H9 (cell line): ENCODE data around the gene AFAP1. TPM values are rescaled to one million over a fixed set of nuclear protein-coding genes. Genes with fewer than 3 reads are reported as not detected.

Experiments used
- DNase-seq: peaks from one replicate; pipeline ENCODE4 v3.0.0-alpha.2; 2017
- H2AFZ ChIP-seq: one replicate; pipeline ENCODE4 v1.6.1; 2013; ENCODE audit warnings: mild to moderate bottlenecking, low read length, control low read depth, moderate library complexity
- H2AK5ac ChIP-seq: 2 replicates; pipeline ENCODE4 v1.6.1; 2013; ENCODE audit warnings: low read length, control low read depth, mixed read lengths; ENCODE audit not compliant: insufficient read length
- H2BK120ac ChIP-seq: one replicate; pipeline ENCODE4 v1.6.1; 2013; ENCODE audit warnings: low read depth, mild to moderate bottlenecking, low read length, control low read depth, inconsistent platforms; ENCODE audit not compliant: poor library complexity, severe bottlenecking
- H2BK12ac ChIP-seq: 2 replicates; pipeline ENCODE4 v1.6.1; 2013; ENCODE audit warnings: low read length, control low read depth, mixed read lengths, low read depth; ENCODE audit not compliant: insufficient read length
- H2BK15ac ChIP-seq: 2 replicates; pipeline ENCODE4 v1.6.1; 2013; ENCODE audit warnings: low read depth, low read length, control low read depth
- H2BK20ac ChIP-seq: one replicate; pipeline ENCODE4 v1.6.1; 2013; ENCODE audit warnings: low read depth, mild to moderate bottlenecking, low read length, control low read depth, inconsistent platforms; ENCODE audit not compliant: poor library complexity, severe bottlenecking
- H2BK5ac ChIP-seq: 2 replicates; pipeline ENCODE4 v1.6.1; 2013; ENCODE audit warnings: low read length, control low read depth, mixed read lengths; ENCODE audit not compliant: insufficient read length
- H3K14ac ChIP-seq: 2 replicates; pipeline ENCODE4 v1.6.1; 2013; ENCODE audit warnings: low read length, control low read depth; ENCODE audit not compliant: insufficient read depth
- H3K18ac ChIP-seq: 2 replicates; pipeline ENCODE4 v1.6.1; 2013; ENCODE audit warnings: low read depth, mild to moderate bottlenecking, mixed read lengths, low read length, control low read depth; ENCODE audit not compliant: insufficient read length
- H3K23ac ChIP-seq: 2 replicates; pipeline ENCODE4 v1.6.1; 2013; ENCODE audit warnings: low read length, control low read depth, mixed read lengths, low read depth; ENCODE audit not compliant: insufficient read length
- H3K23me2 ChIP-seq: 2 replicates; pipeline ENCODE4 v1.6.1; 2013; ENCODE audit warnings: low read depth, mild to moderate bottlenecking, mixed read lengths, low read length, control low read depth; ENCODE audit not compliant: insufficient read length, poor library complexity, severe bottlenecking
- H3K27ac ChIP-seq: 2 replicates; pipeline ENCODE4 v1.5.1; 2013; ENCODE audit warnings: low read length, control low read depth, mixed read lengths, low read depth; ENCODE audit not compliant: insufficient read length
- H3K27me3 ChIP-seq: 2 replicates; pipeline ENCODE4 v1.6.1; 2013; ENCODE audit warnings: low read length, control low read depth, inconsistent platforms; ENCODE audit not compliant: insufficient read depth
- H3K4ac ChIP-seq: 2 replicates; pipeline ENCODE4 v1.6.1; 2013; ENCODE audit warnings: low read depth, mild to moderate bottlenecking, control low read depth, inconsistent platforms, low read length, moderate library complexity
- H3K4me1 ChIP-seq: 2 replicates; pipeline ENCODE4 v1.6.1; 2013; ENCODE audit warnings: low read length, control low read depth, inconsistent platforms; ENCODE audit not compliant: insufficient read depth
- H3K4me2 ChIP-seq: 2 replicates; pipeline ENCODE4 v1.6.1; 2013; ENCODE audit warnings: low read length, control low read depth, mixed read lengths; ENCODE audit not compliant: insufficient read length, insufficient read depth
- H3K56ac ChIP-seq: 2 replicates; pipeline ENCODE4 v1.6.1; 2013; ENCODE audit warnings: low read depth, mild to moderate bottlenecking, mixed read lengths, low read length, control low read depth; ENCODE audit not compliant: insufficient read length
- H3K79me1 ChIP-seq: 2 replicates; pipeline ENCODE4 v1.6.1; 2013; ENCODE audit warnings: low read depth, mild to moderate bottlenecking, moderate library complexity, low read length, control low read depth, inconsistent platforms; ENCODE audit not compliant: insufficient read depth, poor library complexity, severe bottlenecking
- H3K79me2 ChIP-seq: 2 replicates; pipeline ENCODE4 v1.6.1; 2013; ENCODE audit warnings: low read length, control low read depth, inconsistent platforms; ENCODE audit not compliant: insufficient read depth
- H3K9ac ChIP-seq: 2 replicates; pipeline ENCODE4 v1.6.1; 2013; ENCODE audit warnings: low read length, control low read depth, mixed read lengths; ENCODE audit not compliant: insufficient read length; ENCODE audit errors: extremely low read depth
- H3K9me3 ChIP-seq: one replicate; pipeline ENCODE4 v1.6.1; 2013; ENCODE audit warnings: low read depth, low read length, inconsistent platforms; ENCODE audit not compliant: control insufficient read depth
- H3T11ph ChIP-seq: one replicate; pipeline ENCODE4 v1.6.1; 2013; ENCODE audit warnings: mild to moderate bottlenecking, low read length, control low read depth, inconsistent platforms
- H4K20me1 ChIP-seq: one replicate; pipeline ENCODE4 v1.6.1; 2013; ENCODE audit not compliant: control insufficient read depth, insufficient read length, insufficient read depth
- H4K5ac ChIP-seq: 2 replicates; pipeline ENCODE4 v1.6.1; 2013; ENCODE audit warnings: low read depth, mild to moderate bottlenecking, mixed read lengths, low read length, control low read depth; ENCODE audit not compliant: insufficient read length
- H4K8ac ChIP-seq: replicated peaks from 2 replicates; pipeline ENCODE4 v1.6.1; 2013; ENCODE audit warnings: low read length, control low read depth, mixed read lengths, low read depth; ENCODE audit not compliant: insufficient read length
- H4K91ac ChIP-seq: 2 replicates; pipeline ENCODE4 v1.6.1; 2013; ENCODE audit warnings: low read depth, mild to moderate bottlenecking, moderate library complexity, mixed read lengths, low read length, control low read depth; ENCODE audit not compliant: insufficient read length
- H3K27ac Mint-ChIP-seq, 3 experiments: 2 replicates in 2 of 3; 3 replicates in 1 of 3; pipeline ENCODE4 v1.8.0; 2020 to 2021; ENCODE audit warnings: mixed read lengths in 3 of 3, mild to moderate bottlenecking in 1 of 3, moderate library complexity in 1 of 3
- H3K27me3 Mint-ChIP-seq: 2 replicates; pipeline ENCODE4 v1.8.0; 2021; ENCODE audit warnings: low read depth, mild to moderate bottlenecking, moderate library complexity, mixed read lengths
- H3K36me3 Mint-ChIP-seq, 3 experiments: 2 replicates in 2 of 3; 3 replicates in 1 of 3; pipeline ENCODE4 v1.8.0; 2020 to 2021; ENCODE audit warnings: low read depth in 3 of 3, mixed read lengths in 3 of 3; ENCODE audit not compliant: insufficient read depth in 1 of 3
- H3K4me1 Mint-ChIP-seq, 2 experiments: 2 replicates each; pipeline ENCODE4 v1.8.0; 2020; ENCODE audit warnings: mixed read lengths in 2 of 2
- H3K4me3 Mint-ChIP-seq, 2 experiments: 2 replicates in 1 of 2; 3 replicates in 1 of 2; pipeline ENCODE4 v1.8.0; 2020 to 2021; ENCODE audit warnings: mild to moderate bottlenecking in 2 of 2, mixed read lengths in 2 of 2, moderate library complexity in 1 of 2
- H3K9me3 Mint-ChIP-seq, 2 experiments: 2 replicates in 1 of 2; 3 replicates in 1 of 2; pipeline ENCODE4 v1.8.0; 2020; ENCODE audit warnings: mild to moderate bottlenecking in 2 of 2, mixed read lengths in 2 of 2, moderate library complexity in 1 of 2
- WGBS: extraction: QIAGEN DNeasy Blood & Tissue Kit; methylation state at CpG from one replicate; pipeline ENCODE4 v1.1.7; 2013; ENCODE audit warnings: missing lambda C conversion rate, low lambda C conversion rate, mixed read lengths; ENCODE audit not compliant: insufficient read length; ENCODE audit errors: extremely low coverage; 5-methylcytosine and 5-hydroxymethylcytosine counted together
- total RNA-seq: library from RNA; stranded (reverse); gene quantifications from 2 replicates; pipeline ENCODE4 v1.2.1, GENCODE V29; 2021
- TF ChIP-seq, protein P1 (sequence below): fragments of 200-600 bp; sonication (generic); conservative IDR thresholded peaks from 3 replicates; pipeline ENCODE4 v1.8.0; 2021; ENCODE audit warnings: antibody characterized with exemption, mild to moderate bottlenecking

Gene AFAP1
- total RNA-seq, 1 experiment from 2014 or later: 6.5 TPM

DNA sequence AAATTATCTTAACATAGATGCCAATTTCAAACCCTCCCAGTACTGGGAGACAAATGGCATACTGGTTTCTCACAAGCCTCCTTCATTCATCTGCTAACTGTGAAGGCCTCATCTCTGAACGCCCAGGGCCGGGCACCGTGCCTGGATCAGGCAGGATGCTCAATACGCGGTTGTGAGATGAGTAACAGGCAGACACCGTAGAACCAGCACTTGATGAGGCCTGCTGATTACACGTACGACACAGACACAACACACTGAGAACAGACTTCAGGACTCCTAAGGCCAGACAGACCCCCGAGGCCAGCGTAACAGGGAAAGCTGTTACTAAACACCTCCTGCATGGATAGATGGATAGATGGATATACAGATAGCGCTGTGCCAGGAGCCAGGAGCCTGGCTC is 154.6 kb downstream of the AFAP1 start:
- Histone ChIP-seq H2BK120ac (no peak overlapping the region), H2BK5ac (no peak overlapping the region), H2BK12ac (no peak overlapping the region), H2AK5ac (no peak overlapping the region), H3K9me3 (no peaks in the 10 kb centered on the region), H3K4me1 (no peaks in the 10 kb centered on the region), H3K79me1 (no peaks in the 10 kb centered on the region), H4K20me1 (no peaks in the 10 kb centered on the region), H3K4me2 (no peak overlapping the region), H4K5ac (no peak overlapping the region), H3K23me2 (no peaks in the 10 kb centered on the region), H3K27me3 (no peaks in the 10 kb centered on the region), H4K91ac (no peak overlapping the region), H3K56ac (no peak overlapping the region), H2BK15ac (no peak overlapping the region), H4K8ac (no peak overlapping the region), H3K27ac (no peak overlapping the region), H3K18ac (no peak overlapping the region), H3K9ac (no peak overlapping the region), H2BK20ac (no peak overlapping the region), H2AFZ (no peak overlapping the region), H3K4ac (no peak overlapping the region), H3T11ph (no peak overlapping the region), H3K14ac (no peak overlapping the region), H3K23ac (no peak overlapping the region), H3K79me2 (no peaks in the 10 kb centered on the region)
- no peak overlapping the region for H3K4me3 Mint-ChIP-seq
- WGBS: no CpG with 5 or more reads among the region's 11 CpGs
- peak overlapping the region in 1 of 3 experiments; percentile 57; a peak in 1 of 7 replicates for H3K27ac Mint-ChIP-seq
- H3K9me3 Mint-ChIP-seq: no peaks in the 10 kb centered on the region
- TF ChIP-seq, protein P1, sequence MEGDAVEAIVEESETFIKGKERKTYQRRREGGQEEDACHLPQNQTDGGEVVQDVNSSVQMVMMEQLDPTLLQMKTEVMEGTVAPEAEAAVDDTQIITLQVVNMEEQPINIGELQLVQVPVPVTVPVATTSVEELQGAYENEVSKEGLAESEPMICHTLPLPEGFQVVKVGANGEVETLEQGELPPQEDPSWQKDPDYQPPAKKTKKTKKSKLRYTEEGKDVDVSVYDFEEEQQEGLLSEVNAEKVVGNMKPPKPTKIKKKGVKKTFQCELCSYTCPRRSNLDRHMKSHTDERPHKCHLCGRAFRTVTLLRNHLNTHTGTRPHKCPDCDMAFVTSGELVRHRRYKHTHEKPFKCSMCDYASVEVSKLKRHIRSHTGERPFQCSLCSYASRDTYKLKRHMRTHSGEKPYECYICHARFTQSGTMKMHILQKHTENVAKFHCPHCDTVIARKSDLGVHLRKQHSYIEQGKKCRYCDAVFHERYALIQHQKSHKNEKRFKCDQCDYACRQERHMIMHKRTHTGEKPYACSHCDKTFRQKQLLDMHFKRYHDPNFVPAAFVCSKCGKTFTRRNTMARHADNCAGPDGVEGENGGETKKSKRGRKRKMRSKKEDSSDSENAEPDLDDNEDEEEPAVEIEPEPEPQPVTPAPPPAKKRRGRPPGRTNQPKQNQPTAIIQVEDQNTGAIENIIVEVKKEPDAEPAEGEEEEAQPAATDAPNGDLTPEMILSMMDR: no peak
- H3K36me3 Mint-ChIP-seq: peaks cover 6 to 17% (median 13%) of the 10 kb centered on the region in 3 experiments; a peak in 5 of 7 replicates
- H3K4me1 Mint-ChIP-seq: no peaks in the 10 kb centered on the region; a peak in 1 of 4 replicates
- H3K27me3 Mint-ChIP-seq: no peaks in the 10 kb centered on the region
- no peak for DNase-seq
